RWPE2 (cell line): Measurements from ENCODE around the gene XIAP.

Experiments
- ATAC-seq: fragments of 200-7000 bp; cut with Tn5 transposase; 3 replicates; pipeline ENCODE4 v1.9.1; 2021; ENCODE audit warnings: low read depth
- DNase-seq: peaks from one replicate; pipeline ENCODE4 v3.0.0-alpha.2; 2020; ENCODE audit warnings: low spot score
- H3K27ac ChIP-seq: fragments of 450-650 bp; 2 replicates; pipeline ENCODE4 v1.5.1; 2017; ENCODE audit warnings: mild to moderate bottlenecking; ENCODE audit not compliant: poor library complexity, severe bottlenecking
- H3K27me3 ChIP-seq: fragments of 250-450 bp; sonication (Bioruptor Pico); 2 replicates; pipeline ENCODE4 v1.5.1; 2021; ENCODE audit warnings: mild to moderate bottlenecking, moderate library complexity; ENCODE audit not compliant: insufficient read depth, poor library complexity, severe bottlenecking
- H3K36me3 ChIP-seq: fragments of 250-450 bp; sonication (Bioruptor Pico); 2 replicates; pipeline ENCODE4 v1.5.1; 2020; ENCODE audit warnings: low read depth, mild to moderate bottlenecking, moderate library complexity
- H3K4me1 ChIP-seq: fragments of 250-450 bp; sonication (Bioruptor Pico); 2 replicates; pipeline ENCODE4 v1.5.1; 2021; ENCODE audit warnings: mild to moderate bottlenecking, moderate library complexity; ENCODE audit not compliant: insufficient read depth, poor library complexity, severe bottlenecking
- H3K4me3 ChIP-seq: fragments of 250-450 bp; sonication (Bioruptor Pico); 2 replicates; pipeline ENCODE4 v1.5.1; 2021; ENCODE audit warnings: mild to moderate bottlenecking, moderate library complexity; ENCODE audit not compliant: severe bottlenecking
- H3K9me3 ChIP-seq: fragments of 250-450 bp; sonication (Bioruptor Pico); 2 replicates; pipeline ENCODE4 v1.5.1; 2021; ENCODE audit warnings: mild to moderate bottlenecking, moderate library complexity; ENCODE audit not compliant: severe bottlenecking
- TF ChIP-seq, protein P1 (sequence below): fragments of 450-650 bp; IDR thresholded peaks from one replicate; pipeline ENCODE4 v1.5.1; 2017; ENCODE audit warnings: mild to moderate bottlenecking, moderate library complexity; ENCODE audit not compliant: poor library complexity, severe bottlenecking

Gene XIAP

DNA sequence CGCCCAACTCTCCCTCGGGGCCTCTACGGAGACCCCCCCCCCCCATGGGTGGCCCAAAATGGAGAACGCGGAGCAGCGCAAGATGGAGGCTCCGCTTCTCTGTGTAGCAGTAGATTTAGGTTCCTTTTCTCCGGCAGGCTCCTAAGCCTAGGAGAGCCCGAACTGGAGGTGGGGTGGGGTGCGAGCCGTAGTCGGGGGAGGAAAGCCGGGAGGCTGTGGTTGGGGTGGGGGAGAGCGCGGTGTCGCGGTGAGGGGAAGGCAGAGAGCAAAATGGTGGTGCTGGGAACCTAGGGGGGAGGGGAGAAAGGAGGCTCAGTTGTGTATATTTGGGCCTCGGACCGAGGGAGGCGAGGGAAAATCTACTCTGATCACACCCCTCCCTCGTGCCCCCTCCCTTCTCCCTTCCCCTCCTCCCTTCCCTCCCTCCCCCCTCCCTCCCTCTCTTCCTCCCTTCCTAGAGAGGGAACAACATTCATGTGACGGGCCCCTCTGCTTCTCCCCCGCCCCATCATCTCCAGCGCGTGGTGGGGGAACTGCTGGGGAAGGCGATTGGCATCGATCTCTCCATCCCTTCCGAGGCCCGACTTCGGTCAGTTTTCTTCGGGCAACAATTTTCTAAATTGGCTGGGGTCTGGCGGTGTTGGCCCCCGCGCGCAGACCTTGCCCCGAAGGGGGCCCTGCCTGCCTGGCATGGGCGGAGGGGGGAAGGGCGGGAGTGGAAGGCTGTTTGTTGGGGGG is 101.6 kb downstream of the XIAP start, which contains the start of gene STAG2:
Gene STAG2, plus strand, starts transcription at position 439 of the 738 bp plus-strand sequence. CDS start 60,922 bp downstream, outside the sequence.
- peak; percentile 62 for DNase-seq
- peak within 1 kb of the TSS; percentile 91 for H3K27ac ChIP-seq
- peak within 1 kb of the TSS; percentile 51 for H3K4me3 ChIP-seq
- peaks cover 11% of the 10 kb centered on the region for H3K4me1 ChIP-seq
- no peaks in the 10 kb centered on the region for H3K9me3 ChIP-seq
- ATAC-seq: peak; percentile 37
- no peaks in the 10 kb centered on the region for H3K36me3 ChIP-seq
- H3K27me3 ChIP-seq: no peaks in the 10 kb centered on the region
- TF ChIP-seq, protein P1, sequence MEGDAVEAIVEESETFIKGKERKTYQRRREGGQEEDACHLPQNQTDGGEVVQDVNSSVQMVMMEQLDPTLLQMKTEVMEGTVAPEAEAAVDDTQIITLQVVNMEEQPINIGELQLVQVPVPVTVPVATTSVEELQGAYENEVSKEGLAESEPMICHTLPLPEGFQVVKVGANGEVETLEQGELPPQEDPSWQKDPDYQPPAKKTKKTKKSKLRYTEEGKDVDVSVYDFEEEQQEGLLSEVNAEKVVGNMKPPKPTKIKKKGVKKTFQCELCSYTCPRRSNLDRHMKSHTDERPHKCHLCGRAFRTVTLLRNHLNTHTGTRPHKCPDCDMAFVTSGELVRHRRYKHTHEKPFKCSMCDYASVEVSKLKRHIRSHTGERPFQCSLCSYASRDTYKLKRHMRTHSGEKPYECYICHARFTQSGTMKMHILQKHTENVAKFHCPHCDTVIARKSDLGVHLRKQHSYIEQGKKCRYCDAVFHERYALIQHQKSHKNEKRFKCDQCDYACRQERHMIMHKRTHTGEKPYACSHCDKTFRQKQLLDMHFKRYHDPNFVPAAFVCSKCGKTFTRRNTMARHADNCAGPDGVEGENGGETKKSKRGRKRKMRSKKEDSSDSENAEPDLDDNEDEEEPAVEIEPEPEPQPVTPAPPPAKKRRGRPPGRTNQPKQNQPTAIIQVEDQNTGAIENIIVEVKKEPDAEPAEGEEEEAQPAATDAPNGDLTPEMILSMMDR: no peak

DNA sequence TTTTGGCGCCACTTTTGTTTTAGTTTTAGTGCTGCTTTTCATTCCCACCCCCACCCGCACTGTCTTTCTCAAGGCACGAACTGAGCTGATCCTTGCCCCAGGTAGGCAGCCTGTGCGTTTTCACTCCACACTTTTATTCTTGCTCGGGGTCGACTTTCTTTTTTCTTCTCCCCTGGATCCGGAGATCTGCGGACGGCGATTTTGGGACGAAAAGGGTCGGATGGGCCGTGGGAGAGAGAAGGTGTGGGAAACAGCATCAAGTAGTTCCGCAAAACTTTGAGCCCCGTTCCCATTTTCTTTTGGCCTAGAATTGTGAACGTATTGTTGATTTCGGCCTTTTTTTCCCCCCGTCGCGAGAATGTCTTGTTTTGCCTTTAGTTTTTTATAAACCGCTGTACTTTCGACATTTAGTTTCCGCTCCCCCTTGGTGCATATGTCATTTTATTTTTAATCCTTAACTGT is 102.2 kb downstream of the XIAP start:
- peak overlapping the region; percentile 91 for H3K27ac ChIP-seq
- H3K4me1 ChIP-seq: peaks cover 11% of the 10 kb centered on the region
- peak overlapping the region; percentile 51 for H3K4me3 ChIP-seq
- TF ChIP-seq, protein P1: no peak
- ATAC-seq (no peak), DNase-seq (no peak)
- no peaks in the 10 kb centered on the region for H3K27me3 ChIP-seq
- H3K36me3 ChIP-seq: no peaks in the 10 kb centered on the region
- H3K9me3 ChIP-seq: no peaks in the 10 kb centered on the region

DNA sequence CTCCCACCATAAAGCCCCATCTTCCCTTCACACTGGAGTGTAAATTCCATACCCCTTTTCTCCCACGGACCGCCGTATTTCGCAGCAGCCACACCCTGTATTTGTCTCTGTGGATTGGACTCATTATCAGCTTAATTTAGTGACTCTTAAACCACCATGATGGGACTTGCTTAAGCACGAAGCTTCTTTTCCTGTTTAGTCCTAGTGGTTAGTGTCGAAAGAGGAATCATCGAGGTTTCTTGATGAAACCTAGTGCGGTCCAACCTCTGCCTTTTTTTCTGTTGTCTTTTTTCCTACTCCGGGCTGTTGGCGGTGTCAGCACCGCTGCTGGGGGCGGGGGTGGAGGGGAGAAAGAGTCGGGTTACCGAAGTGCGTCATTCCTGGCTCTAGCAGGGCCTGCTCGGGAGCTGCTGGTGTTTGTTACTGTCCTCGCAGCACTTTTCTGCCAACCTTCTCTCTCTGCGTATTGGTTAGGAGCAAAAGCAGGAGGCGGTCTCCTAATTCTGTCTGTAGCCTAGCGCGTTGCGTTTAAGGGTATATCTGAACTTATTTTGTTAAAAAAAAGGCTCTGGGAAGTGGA is 103.0 kb downstream of the XIAP start:
- Histone ChIP-seq H3K36me3 (no peaks in the 10 kb centered on the region), H3K9me3 (no peaks in the 10 kb centered on the region), H3K27ac (peak overlapping the region; percentile 91), H3K4me1 (peaks cover 11% of the 10 kb centered on the region), H3K27me3 (no peaks in the 10 kb centered on the region), H3K4me3 (peak overlapping the region; percentile 51)
- TF ChIP-seq, protein P1: no peak
- ATAC-seq (peak; percentile 80), DNase-seq (peak; percentile 88)
